Endodermal cell (in vitro differentiated cells): Measurements from ENCODE around the gene LGMN. TPM values are rescaled to one million over a fixed set of nuclear protein-coding genes. Genes with fewer than 3 reads are reported as not detected.

Experiments used
- DNase-seq: peaks from one replicate; pipeline ENCODE4 v3.0.0-alpha.2; 2017
- H3K27ac ChIP-seq: 2 replicates; pipeline ENCODE4 v1.5.1; 2013; ENCODE audit warnings: mild to moderate bottlenecking, low read depth, low read length, moderate library complexity
- H3K27me3 ChIP-seq: 2 replicates; pipeline ENCODE4 v1.6.1; 2013; ENCODE audit warnings: mild to moderate bottlenecking, low read length, moderate library complexity; ENCODE audit not compliant: insufficient read depth, control insufficient read depth, poor library complexity, severe bottlenecking
- H3K36me3 ChIP-seq: 2 replicates; pipeline ENCODE4 v1.7.0; 2013; ENCODE audit warnings: mild to moderate bottlenecking, low read length, moderate library complexity; ENCODE audit not compliant: control insufficient read depth, insufficient read depth
- H3K4me1 ChIP-seq: one replicate; pipeline ENCODE4 v1.7.0; 2013; ENCODE audit warnings: low read length; ENCODE audit not compliant: control insufficient read depth, insufficient read depth
- H3K4me3 ChIP-seq: 2 replicates; pipeline ENCODE4 v1.5.1; 2013; ENCODE audit warnings: mild to moderate bottlenecking, low read length, moderate library complexity
- H3K9ac ChIP-seq: 2 replicates; pipeline ENCODE4 v1.6.1; 2013; ENCODE audit warnings: mild to moderate bottlenecking, low read length, moderate library complexity; ENCODE audit not compliant: poor library complexity, severe bottlenecking; ENCODE audit errors: extremely low read depth
- H3K9me3 ChIP-seq: 2 replicates; pipeline ENCODE4 v1.6.1; 2013; ENCODE audit warnings: mild to moderate bottlenecking, low read length, moderate library complexity; ENCODE audit not compliant: control insufficient read depth
- H3K27ac Mint-ChIP-seq: 2 replicates; pipeline ENCODE4 v1.8.0; 2020; ENCODE audit warnings: mixed read lengths
- H3K27me3 Mint-ChIP-seq: 2 replicates; pipeline ENCODE4 v1.8.0; 2021; ENCODE audit warnings: mild to moderate bottlenecking, mixed read lengths; ENCODE audit not compliant: insufficient read depth
- H3K36me3 Mint-ChIP-seq: 2 replicates; pipeline ENCODE4 v1.8.0; 2020; ENCODE audit warnings: low read depth, mixed read lengths
- H3K4me1 Mint-ChIP-seq: 2 replicates; pipeline ENCODE4 v1.8.0; 2020; ENCODE audit warnings: mixed read lengths
- H3K4me3 Mint-ChIP-seq: 2 replicates; pipeline ENCODE4 v1.8.0; 2020; ENCODE audit warnings: mild to moderate bottlenecking, moderate library complexity, mixed read lengths
- H3K9me3 Mint-ChIP-seq: 2 replicates; pipeline ENCODE4 v1.8.0; 2020; ENCODE audit warnings: mild to moderate bottlenecking, mixed read lengths
- WGBS, 2 experiments: methylation state at CpG; one replicate each; pipeline versions ENCODE4 v1.1.5 to v1.1.7; 2013; ENCODE audit warnings: missing lambda C conversion rate in 2 of 2, mixed read lengths in 1 of 2; ENCODE audit not compliant: insufficient coverage in 1 of 2, insufficient read length in 1 of 2; 5-methylcytosine and 5-hydroxymethylcytosine counted together
- total RNA-seq, 2 donors: library from RNA; stranded (reverse); fragmentation: NEBNext Ultra II Directional in 1 of 2; extraction: Animal tissue kit (Norgen Biotek cat#: 25700) in 1 of 2; gene quantifications; 2 replicates in 1 of 2; 3 replicates in 1 of 2; pipeline ENCODE4 v1.2.1, GENCODE V29; 2021
- TF ChIP-seq, protein P1 (sequence below): fragments of 200-600 bp; sonication (generic); conservative IDR thresholded peaks from 2 replicates; pipeline ENCODE4 v1.5.0; 2021; ENCODE audit warnings: antibody characterized with exemption, mild to moderate bottlenecking

Gene LGMN
- total RNA-seq, 2 donors from 2014 or later: 61.4 to 87.2 TPM

- WGBS, 2 experiments: 79% methylated on average over 3 to 8 of the region's 8 CpGs
- TF ChIP-seq, protein P1, sequence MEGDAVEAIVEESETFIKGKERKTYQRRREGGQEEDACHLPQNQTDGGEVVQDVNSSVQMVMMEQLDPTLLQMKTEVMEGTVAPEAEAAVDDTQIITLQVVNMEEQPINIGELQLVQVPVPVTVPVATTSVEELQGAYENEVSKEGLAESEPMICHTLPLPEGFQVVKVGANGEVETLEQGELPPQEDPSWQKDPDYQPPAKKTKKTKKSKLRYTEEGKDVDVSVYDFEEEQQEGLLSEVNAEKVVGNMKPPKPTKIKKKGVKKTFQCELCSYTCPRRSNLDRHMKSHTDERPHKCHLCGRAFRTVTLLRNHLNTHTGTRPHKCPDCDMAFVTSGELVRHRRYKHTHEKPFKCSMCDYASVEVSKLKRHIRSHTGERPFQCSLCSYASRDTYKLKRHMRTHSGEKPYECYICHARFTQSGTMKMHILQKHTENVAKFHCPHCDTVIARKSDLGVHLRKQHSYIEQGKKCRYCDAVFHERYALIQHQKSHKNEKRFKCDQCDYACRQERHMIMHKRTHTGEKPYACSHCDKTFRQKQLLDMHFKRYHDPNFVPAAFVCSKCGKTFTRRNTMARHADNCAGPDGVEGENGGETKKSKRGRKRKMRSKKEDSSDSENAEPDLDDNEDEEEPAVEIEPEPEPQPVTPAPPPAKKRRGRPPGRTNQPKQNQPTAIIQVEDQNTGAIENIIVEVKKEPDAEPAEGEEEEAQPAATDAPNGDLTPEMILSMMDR: no peak
- Histone ChIP-seq H3K9me3 (no peaks in the 10 kb centered on the region), H3K27ac (no peak overlapping the region), H3K27me3 (no peaks in the 10 kb centered on the region), H3K9ac (no peak overlapping the region), H3K4me3 (no peak overlapping the region), H3K36me3 (no peaks in the 10 kb centered on the region), H3K4me1 (no peaks in the 10 kb centered on the region)
- DNase-seq: peak; percentile 81
- no peaks in the 10 kb centered on the region for H3K27me3 Mint-ChIP-seq
- H3K9me3 Mint-ChIP-seq: no peaks in the 10 kb centered on the region
- no peak overlapping the region for H3K27ac Mint-ChIP-seq
- H3K4me3 Mint-ChIP-seq: no peak overlapping the region
- H3K4me1 Mint-ChIP-seq: peaks cover 13% of the 10 kb centered on the region
- H3K36me3 Mint-ChIP-seq: no peaks in the 10 kb centered on the region
Observed at GRCh38 chr14:92665661-92666110, 82.7 kb downstream of the LGMN start.

- 91 to 95% methylated on average over 6 to 7 of the region's 7 CpGs for WGBS, 2 experiments
- H3K9me3 Mint-ChIP-seq: no peaks in the 10 kb centered on the region
- Histone ChIP-seq H3K27ac (no peak overlapping the region), H3K9ac (no peak overlapping the region), H3K36me3 (no peaks in the 10 kb centered on the region), H3K27me3 (no peaks in the 10 kb centered on the region), H3K4me3 (no peak overlapping the region), H3K9me3 (no peaks in the 10 kb centered on the region), H3K4me1 (no peaks in the 10 kb centered on the region)
- H3K4me3 Mint-ChIP-seq: no peak overlapping the region
- H3K27me3 Mint-ChIP-seq: no peaks in the 10 kb centered on the region
- no peak overlapping the region for H3K27ac Mint-ChIP-seq
- H3K36me3 Mint-ChIP-seq: no peaks in the 10 kb centered on the region
- DNase-seq: no peak
- TF ChIP-seq, protein P1: no peak
- H3K4me1 Mint-ChIP-seq: peaks cover 13% of the 10 kb centered on the region
Observed at GRCh38 chr14:92663049-92663448, 85.4 kb downstream of the LGMN start.

GRCh38 chr14:92660571-92660970 is 87.9 kb downstream of the LGMN start:
- Mint-ChIP-seq H3K4me1 (peaks cover 7% of the 10 kb centered on the region), H3K36me3 (no peaks in the 10 kb centered on the region), H3K27ac (no peak overlapping the region), H3K9me3 (no peaks in the 10 kb centered on the region), H3K27me3 (no peaks in the 10 kb centered on the region), H3K4me3 (no peak overlapping the region)
- H3K27me3 ChIP-seq: no peaks in the 10 kb centered on the region
- TF ChIP-seq, protein P1: no peak
- H3K4me1 ChIP-seq: no peaks in the 10 kb centered on the region
- H3K4me3 ChIP-seq: no peak overlapping the region
- no peak overlapping the region for H3K27ac ChIP-seq
- H3K9me3 ChIP-seq: no peaks in the 10 kb centered on the region
- H3K9ac ChIP-seq: no peak overlapping the region
- no peaks in the 10 kb centered on the region for H3K36me3 ChIP-seq
- 59 to 67% methylated on average over 3 of the region's 3 CpGs for WGBS, 2 experiments
- DNase-seq: no peak
